ENCODE measurements around the gene DCBLD2.
"Not testable (repeated sequence)": the region's sequence is repeated elsewhere in the genome, so short reads cannot be mapped to it uniquely, and the experiment has no call there.

The DCBLD2 gene

DNA sequence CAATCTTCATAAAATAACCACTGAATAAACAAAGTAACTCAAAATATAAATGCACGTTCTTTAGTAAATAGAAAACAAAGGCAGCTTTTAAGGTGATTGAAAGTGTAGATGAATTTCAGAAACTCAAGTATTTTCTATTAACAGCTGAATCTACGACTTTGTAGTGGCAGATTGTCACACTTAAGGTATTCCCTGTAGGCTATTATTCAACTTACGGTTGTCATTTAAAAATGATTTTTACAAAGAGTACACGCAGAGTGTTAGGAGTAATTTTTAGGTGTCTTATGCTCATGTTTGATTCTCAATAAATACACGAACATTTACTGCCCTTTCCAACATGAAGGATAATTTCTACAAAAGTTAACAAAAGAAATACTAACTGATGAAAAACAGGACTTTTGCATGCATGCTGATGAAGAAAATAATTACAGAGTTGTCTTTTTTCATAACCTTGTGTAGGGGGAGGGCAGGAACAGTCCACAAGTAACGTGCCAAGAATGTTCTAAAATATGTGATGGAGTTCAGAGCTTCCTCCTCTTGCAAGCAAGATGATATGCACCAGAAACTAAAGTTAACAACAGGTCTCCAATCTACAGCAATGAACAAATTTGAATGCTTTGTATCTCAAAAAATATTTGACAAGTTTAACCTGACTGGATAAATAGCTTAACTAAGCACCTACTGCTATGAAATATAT is 16.7 kb downstream of the DCBLD2 start:
- H3K4me1 ChIP-seq (ENCODE audit: control insufficient read depth in 1 of 2, insufficient read depth in 1 of 2, low read depth in 1 of 2, low read length in 1 of 2) = no peaks in the 10 kb centered on the region
- TF ChIP-seq, protein P1, sequence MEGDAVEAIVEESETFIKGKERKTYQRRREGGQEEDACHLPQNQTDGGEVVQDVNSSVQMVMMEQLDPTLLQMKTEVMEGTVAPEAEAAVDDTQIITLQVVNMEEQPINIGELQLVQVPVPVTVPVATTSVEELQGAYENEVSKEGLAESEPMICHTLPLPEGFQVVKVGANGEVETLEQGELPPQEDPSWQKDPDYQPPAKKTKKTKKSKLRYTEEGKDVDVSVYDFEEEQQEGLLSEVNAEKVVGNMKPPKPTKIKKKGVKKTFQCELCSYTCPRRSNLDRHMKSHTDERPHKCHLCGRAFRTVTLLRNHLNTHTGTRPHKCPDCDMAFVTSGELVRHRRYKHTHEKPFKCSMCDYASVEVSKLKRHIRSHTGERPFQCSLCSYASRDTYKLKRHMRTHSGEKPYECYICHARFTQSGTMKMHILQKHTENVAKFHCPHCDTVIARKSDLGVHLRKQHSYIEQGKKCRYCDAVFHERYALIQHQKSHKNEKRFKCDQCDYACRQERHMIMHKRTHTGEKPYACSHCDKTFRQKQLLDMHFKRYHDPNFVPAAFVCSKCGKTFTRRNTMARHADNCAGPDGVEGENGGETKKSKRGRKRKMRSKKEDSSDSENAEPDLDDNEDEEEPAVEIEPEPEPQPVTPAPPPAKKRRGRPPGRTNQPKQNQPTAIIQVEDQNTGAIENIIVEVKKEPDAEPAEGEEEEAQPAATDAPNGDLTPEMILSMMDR (IDR thresholded peaks at IDR 0.05) = no peak
- no peaks in the 10 kb centered on the region for H3K9me3 ChIP-seq
- H3K36me3 ChIP-seq = no peaks in the 10 kb centered on the region
- no peak overlapping the region for H3K4me3 ChIP-seq (ENCODE audit: low read depth in 1 of 2, low read length in 1 of 2)
- H3K27me3 ChIP-seq = no peaks in the 10 kb centered on the region
- H3K27ac ChIP-seq = no peak overlapping the region

DNA sequence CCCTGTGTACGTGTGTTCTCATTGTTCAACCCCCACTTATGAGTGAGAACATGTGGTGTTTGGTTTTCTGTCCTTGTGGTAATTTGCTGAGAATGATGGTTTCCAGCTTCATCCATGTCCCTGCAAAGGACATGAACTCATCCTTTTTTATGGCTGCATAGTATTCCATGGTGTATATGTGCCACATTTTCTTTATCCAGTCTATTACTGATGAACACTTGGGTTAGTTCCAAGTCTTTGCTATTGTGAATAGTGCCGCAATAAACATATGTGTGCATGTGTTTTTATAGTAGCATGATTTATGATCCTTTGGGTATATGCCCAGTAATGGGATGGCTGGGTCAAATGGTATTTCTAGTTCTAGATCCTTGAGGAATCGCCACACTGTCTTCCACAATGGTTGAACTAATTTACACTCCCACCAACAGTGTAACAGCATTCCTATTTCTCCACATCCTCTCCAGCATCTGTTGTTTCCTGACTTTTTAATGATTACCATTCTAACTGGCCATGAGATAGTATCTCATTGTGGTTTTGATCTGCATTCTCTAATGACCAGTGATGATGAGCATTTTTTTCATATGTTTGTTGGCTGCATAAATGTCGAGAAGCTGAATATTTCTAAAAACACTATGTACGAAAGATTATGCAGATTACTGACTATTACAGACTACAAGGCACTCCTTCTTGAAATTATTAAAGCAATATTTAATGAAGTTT is 18.7 kb downstream of the DCBLD2 start:
- not testable (repeated sequence) for H3K9me3 ChIP-seq; H3K4me1 ChIP-seq (ENCODE audit: control insufficient read depth in 1 of 2, insufficient read depth in 1 of 2, low read depth in 1 of 2, low read length in 1 of 2); H3K27ac ChIP-seq; H3K36me3 ChIP-seq; H3K4me3 ChIP-seq (ENCODE audit: low read depth in 1 of 2, low read length in 1 of 2); H3K27me3 ChIP-seq

DNA sequence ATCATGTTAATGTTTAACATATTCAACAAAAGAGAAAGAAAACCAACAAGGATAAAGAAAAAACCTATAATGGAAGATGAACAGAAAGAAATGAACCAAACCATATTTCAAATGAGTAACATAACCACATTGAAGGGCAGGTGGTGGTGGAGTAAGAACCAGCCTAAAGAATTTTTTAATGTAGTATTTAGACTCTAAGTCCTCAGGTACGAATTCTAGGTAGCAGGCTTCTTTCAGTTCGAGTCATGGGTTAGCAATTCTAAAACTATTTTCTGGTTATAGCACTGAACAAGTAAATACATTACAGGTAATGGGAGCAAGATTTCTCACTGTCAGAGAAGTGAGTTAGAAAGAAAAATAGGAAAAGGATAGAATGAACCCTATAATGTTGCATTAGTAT is 24.4 kb downstream of the DCBLD2 start:
- no peaks in the 10 kb centered on the region for H3K27me3 ChIP-seq
- no peak overlapping the region for H3K27ac ChIP-seq
- no peaks in the 10 kb centered on the region for H3K9me3 ChIP-seq
- no peak overlapping the region for H3K4me3 ChIP-seq (ENCODE audit: low read depth in 1 of 2, low read length in 1 of 2)
- H3K4me1 ChIP-seq (ENCODE audit: control insufficient read depth in 1 of 2, insufficient read depth in 1 of 2, low read depth in 1 of 2, low read length in 1 of 2) = no peaks in the 10 kb centered on the region
- TF ChIP-seq, protein P1 (IDR thresholded peaks at IDR 0.05) = no peak
- no peaks in the 10 kb centered on the region for H3K36me3 ChIP-seq

DNA sequence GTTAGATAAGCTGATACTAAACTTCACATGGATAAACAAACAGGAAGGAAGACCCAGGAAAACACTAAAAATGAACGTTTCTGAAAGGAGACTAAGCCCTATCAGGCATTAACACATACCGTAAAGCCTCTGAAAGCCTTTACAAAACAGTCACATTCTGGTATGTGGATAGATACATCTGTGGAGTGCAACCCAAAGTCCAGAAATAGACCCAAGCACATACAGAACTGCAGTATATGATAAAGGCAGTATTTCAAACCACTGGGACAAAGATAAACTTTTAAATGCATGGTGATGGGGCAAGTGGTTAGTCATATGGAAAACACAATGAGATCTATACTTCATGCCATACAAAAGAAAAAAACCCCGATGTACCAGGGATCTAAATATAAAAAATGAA is 26.0 kb downstream of the DCBLD2 start:
- Histone ChIP-seq H3K9me3 (no peaks in the 10 kb centered on the region), H3K27me3 (no peaks in the 10 kb centered on the region), H3K27ac (no peak overlapping the region), H3K4me3 (ENCODE audit: low read depth in 1 of 2, low read length in 1 of 2) (no peak overlapping the region), H3K36me3 (no peaks in the 10 kb centered on the region), H3K4me1 (ENCODE audit: control insufficient read depth in 1 of 2, insufficient read depth in 1 of 2, low read depth in 1 of 2, low read length in 1 of 2) (no peaks in the 10 kb centered on the region)
- TF ChIP-seq, protein P1 (IDR thresholded peaks at IDR 0.05) = no peak

DNA sequence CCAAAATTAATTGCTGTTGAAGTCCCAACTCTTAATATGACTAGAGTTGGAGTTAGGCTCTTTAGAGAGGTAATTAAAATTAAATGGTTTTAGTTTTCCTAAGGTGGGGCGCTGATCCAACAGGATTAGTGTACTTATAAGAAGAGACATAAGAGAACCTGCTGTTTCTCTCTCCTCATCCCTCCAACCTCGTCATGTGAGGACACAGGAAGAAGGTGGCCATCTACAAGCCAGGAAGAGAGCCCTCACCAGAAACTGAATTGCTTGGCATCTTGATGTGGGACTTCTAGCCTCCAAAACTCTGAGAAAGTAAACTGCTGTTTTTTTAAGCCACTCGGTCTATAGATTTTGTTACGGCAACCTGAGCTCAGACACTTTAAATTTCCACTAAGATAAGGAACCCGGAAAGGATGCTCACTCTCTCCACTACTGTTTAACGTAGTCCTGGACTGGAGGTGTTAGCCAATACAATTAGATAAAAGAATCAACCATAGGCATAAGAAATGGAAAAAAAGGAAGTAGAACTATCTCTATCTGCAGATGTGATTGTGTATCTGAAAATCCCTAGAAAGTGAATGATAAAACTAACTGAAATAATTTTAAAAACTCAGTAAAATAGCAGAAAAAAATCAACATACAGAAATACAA is 26.8 kb downstream of the DCBLD2 start:
- Histone ChIP-seq H3K27me3 (no peaks in the 10 kb centered on the region), H3K9me3 (no peaks in the 10 kb centered on the region), H3K36me3 (no peaks in the 10 kb centered on the region), H3K27ac (no peak overlapping the region), H3K4me3 (ENCODE audit: low read depth in 1 of 2, low read length in 1 of 2) (no peak overlapping the region), H3K4me1 (ENCODE audit: control insufficient read depth in 1 of 2, insufficient read depth in 1 of 2, low read depth in 1 of 2, low read length in 1 of 2) (no peaks in the 10 kb centered on the region)
- TF ChIP-seq, protein P1 (IDR thresholded peaks at IDR 0.05) = no peak

DNA sequence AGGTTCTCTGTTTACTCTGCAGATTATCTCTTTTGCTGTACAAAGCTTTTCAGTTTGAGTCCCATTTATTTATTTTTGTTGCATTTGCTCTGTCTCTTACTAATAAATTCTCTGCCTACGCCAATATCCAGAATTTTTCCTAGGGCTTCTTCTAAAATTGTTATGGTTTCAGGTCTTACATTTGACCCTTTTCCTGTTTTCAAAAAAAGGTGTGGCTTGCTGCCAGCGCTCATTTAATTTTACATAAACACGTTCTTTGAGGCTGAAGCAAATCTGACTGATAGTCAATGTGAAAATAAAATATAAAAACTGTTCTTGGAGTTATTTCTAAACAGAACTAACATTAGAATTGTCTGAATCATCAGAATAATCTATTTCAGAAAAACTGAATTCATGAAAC is 32.1 kb downstream of the DCBLD2 start:
- Histone ChIP-seq H3K27ac (no peak overlapping the region), H3K27me3 (no peaks in the 10 kb centered on the region), H3K4me1 (ENCODE audit: control insufficient read depth in 1 of 2, insufficient read depth in 1 of 2, low read depth in 1 of 2, low read length in 1 of 2) (no peaks in the 10 kb centered on the region), H3K9me3 (no peaks in the 10 kb centered on the region), H3K36me3 (no peaks in the 10 kb centered on the region), H3K4me3 (ENCODE audit: low read depth in 1 of 2, low read length in 1 of 2) (no peak overlapping the region)
- TF ChIP-seq, protein P1 (IDR thresholded peaks at IDR 0.05) = no peak

DNA sequence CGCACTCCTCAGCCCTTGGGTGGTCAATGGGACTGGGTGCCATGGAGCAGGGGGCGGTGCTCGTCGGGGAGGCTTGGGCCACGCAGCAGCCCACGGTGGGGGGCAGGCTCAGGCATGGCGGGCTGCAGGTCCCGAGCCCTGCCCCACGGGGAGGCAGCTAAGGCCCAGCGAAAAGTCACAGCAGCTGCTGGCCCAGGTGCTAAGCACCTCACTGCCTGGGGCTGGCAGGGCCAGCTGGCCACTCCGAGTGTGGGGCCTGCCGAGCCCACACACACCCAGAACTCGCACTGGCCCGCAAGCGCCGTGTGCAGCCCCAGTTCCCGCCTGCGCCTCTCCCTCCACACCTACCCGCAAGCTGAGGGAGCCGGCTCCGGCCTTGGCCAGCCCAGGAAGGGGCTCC is 43.5 kb downstream of the DCBLD2 start:
- H3K9me3 ChIP-seq; H3K27me3 ChIP-seq; H3K4me1 ChIP-seq (ENCODE audit: control insufficient read depth in 1 of 2, insufficient read depth in 1 of 2, low read depth in 1 of 2, low read length in 1 of 2); H3K27ac ChIP-seq; H3K4me3 ChIP-seq (ENCODE audit: low read depth in 1 of 2, low read length in 1 of 2); H3K36me3 ChIP-seq: not testable (repeated sequence)

DNA sequence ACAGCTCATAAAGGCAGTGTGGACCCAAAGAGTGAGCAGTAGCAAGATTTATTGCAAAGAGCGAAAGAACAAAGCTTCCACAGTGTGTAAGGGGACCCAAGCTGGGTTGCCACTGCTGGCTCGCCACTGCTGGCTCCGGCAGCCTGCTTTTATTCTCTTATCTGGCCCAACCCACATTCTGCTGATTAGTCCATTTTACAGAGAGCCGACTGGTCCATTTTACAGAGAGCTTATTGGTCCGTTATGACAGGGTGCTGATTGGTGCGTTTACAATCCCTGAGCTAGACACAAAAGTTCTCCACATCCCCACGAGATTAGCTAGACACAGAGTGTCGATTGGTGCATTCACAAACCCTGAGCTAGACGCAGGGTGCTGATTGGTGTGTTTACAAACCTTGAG is 44.2 kb downstream of the DCBLD2 start:
- H3K27ac ChIP-seq; H3K4me1 ChIP-seq (ENCODE audit: control insufficient read depth in 1 of 2, insufficient read depth in 1 of 2, low read depth in 1 of 2, low read length in 1 of 2); H3K36me3 ChIP-seq; H3K27me3 ChIP-seq; H3K4me3 ChIP-seq (ENCODE audit: low read depth in 1 of 2, low read length in 1 of 2); H3K9me3 ChIP-seq: not testable (repeated sequence)
